NCI-H524 treated with DMSO at 0.1 percent for 48 hours (cell line): ENCODE measurements around the gene PSME4.
"Not testable (repeated sequence)": the region's sequence is repeated elsewhere in the genome, so short reads cannot be mapped to it uniquely, and the experiment has no call there.

Source experiments
- DNase-seq: peaks from one replicate; lab custom pipeline; 2025; lab: John Stamatoyannopoulos, UW

Gene PSME4

DNA sequence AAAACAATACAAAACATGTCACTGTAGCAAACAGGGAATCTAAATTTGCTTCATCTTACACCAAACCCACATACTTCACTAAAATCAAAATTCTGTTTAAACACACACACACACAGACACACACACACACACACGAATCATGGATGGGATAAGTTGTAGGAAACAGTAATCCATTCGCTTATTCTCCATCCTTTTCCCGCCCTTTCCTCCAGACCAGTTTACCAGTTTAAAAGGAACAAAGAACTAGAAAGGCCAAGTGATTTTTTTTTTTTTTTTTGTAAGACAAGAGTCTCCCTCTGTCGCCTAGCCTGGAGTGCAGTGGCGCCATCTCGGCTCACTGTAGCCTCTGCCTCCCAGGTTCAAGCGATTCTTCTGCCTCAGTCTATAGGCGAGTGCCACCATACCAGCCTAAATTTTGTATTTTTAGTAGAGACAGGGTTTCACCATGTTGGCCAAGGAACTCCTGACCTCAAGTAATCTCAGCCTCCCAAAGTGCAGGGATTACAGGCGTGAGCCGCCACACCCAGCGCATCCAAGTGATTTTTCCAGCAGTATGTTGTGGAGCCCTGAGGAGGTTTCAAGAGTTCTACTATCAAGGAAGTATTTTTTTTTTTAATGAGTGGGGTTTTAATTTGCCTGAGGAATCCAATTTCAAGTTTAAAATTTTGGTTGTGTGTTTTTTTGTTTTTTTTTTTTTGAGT, 5.7 kb downstream of the PSME4 start:
- DNase-seq = no peak

DNA sequence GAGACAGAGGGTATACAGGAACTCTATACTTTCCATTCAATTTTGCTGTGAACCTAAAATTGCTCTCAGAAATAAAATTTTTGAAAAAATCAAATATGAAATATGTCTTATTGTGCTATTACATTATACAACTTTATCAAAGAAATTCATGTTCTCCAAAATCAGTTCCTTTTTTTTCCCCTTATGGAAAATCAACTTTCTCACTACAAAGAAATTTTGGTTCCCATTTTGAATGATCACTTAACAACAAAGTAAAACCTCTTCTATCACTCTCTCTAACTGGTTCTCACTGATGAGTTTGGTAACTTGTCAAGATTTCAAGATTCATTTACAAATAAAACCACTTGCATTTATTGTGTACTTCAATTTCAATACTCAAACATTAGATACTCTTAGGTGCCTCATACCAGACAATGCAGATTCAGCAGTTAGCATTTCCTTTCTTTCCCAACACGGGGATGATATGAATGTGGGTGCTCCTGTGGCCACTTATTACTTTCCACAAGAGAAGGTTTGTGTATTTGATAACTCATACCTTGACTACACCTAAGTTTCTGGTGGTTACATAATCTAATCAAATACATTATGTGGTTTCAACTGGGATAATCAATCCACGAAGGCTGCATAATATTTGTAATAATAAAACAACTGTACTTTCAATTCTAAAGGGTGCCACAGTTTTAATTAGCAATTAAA, 6.4 kb downstream of the PSME4 start:
- DNase-seq = no peak

DNA sequence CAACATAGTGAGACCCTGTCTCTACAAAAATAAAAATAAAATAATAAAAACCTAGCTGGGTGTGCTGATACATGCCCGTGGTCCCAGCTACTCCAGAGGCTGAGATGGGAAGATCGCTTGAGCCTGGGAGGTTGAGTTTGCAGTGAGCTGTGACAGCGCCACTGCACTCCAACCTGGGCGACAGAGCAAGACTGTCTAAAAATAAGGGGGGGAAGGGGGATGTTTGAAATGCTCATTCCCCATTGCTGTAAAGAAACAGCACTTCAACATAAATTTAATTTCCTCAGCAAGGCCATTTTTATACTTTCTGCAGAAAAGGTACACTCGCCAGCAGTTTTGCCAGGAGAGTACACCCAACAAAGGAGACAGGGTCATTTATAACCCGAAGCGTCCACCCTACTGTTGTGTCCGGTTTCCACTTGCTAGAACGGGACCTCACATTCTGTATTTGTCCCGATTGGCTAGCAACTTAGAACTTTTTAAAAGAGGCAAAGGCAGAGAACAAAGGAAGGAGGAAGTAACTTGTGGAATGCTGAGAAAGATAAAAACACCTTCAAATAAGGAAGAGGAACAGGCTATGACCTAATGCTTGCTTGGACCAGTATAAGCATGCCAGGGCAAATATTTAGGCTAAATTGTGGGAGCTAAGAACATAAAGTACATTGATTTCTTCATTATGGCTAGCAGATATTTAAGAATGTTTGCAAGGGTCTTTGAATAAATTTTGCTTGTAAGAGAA, 9.1 kb downstream of the PSME4 start:
- DNase-seq = not testable (repeated sequence)

DNA sequence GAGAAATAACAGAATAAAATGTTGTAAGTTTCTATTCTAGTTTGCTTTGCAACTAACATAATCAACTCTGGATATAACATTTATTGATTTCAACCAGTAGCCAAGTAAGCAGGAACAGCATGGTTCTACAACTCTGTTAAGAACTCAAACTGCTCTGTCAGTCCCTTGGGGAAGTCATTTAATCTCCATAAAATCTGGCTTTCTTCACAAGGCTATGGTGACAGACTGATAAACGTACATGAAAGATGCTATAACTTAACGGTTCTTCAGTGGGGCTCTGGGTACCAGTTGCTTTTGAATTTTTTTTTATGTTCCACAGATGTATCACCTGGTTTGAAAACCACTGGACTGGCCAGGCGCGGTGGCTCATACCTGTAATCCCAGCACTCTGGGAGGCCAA, 10.3 kb downstream of the PSME4 start:
- no peak for DNase-seq

DNA sequence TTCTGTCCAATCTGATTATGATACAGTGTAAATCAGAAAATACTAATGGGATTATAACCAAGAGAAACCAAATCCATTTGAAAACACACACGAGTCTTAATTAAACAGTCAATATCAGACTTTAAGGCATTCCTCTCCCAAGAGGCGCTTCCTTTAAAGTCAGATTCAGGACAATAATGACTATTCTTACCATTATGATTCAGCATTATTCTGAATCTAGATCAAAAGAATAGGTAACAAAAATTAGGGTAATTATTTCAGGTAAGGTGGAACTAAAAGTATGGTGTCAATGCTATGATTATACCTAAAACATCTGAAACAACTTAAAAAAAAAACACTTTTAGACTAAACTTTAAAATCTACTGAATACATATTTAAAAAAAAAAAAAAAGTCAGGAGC, 12.3 kb downstream of the PSME4 start:
- DNase-seq = no peak

DNA sequence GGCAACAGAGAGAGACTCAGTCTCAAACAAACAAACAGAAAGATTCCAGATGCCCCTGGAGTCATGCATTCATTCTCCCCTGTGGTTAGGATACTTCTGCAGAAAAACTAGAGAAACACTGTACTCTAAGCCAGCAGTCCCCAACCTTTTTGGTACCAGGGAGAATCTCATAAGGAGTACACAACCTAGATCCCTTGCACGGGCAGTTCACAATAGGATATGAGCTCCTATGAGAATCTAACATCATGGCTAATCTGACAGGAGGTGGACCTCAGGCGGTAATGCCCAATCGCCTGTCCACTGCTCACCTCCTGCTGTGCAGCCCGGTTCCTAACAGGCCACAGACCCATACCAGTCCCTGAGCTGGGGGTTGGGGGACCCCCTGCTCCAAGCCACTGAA, 18.3 kb downstream of the PSME4 start:
- DNase-seq = no peak

DNA sequence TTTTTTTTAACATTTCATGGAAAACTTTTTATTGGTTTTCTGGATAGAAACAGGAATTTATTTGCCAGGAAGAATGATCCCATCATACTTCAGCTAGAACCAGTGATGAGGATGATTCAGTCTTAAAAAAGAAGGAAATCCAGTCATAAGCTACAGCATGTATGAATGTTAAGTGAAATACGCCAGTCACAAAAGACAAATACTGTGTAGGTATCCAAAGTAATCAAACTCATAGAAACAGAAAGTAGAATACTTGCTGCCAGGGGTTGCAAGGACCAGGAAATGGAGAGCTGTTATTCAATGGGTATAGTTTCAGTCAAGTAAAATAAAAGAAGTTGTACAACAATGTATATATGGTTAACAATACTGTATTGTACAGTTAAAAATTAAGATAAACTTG, 21.3 kb downstream of the PSME4 start:
- DNase-seq = no peak

DNA sequence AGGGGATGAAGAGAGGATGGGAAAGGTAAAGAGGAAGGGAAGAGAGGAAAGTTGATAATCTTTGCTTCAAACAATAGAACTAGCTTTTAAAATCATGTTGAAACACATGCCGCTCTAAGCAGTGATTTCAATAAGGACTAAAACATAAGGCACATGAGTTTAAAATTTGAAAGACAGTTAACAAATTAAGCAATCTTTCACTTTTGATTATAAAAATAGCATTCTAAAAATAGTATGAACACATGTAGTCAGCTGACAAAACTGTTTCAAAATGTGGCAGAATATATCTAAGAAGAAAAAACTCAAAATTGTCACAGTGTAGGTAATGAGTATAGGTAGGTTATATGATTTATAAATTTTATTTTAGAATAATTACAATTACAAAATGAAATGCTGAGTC, 25.3 kb downstream of the PSME4 start:
- DNase-seq = no peak

DNA sequence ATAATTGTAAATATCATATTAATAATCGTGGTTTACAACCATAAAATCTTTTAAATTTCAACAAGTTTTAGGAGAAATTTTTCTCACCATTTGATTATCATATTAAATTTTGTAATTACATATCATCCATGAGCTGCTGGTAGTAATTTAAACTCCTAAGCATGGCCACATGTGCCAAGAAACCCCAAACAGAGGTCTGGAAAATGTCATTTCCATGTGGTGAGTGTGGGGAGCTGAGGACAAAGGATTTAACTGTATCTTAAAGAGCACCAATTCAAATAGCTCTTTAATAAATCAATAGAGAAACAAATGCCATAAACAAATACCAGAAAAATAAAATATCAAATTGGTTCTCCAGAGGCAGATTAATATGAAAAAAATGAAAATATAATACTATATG, 26.3 kb downstream of the PSME4 start:
- DNase-seq = no peak

DNA sequence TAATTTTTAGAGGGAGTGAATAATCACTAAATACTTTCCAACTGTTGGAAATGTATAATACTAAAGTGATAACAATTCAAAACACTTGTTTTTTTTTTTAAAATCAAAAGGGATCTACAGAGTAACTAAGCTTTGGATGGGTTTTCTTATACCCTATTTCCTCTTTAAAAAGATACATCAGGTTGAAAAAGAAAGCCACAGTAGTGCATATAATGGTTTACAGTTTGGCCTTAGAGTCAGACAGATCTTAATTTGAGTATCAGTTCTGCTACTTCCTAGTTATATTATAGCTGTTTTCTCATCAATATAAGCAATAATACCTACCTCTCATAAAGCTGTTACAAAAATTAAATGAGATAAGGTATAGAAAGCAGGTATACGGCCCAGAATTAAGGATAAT, 28.5 kb downstream of the PSME4 start:
- DNase-seq = no peak

DNA sequence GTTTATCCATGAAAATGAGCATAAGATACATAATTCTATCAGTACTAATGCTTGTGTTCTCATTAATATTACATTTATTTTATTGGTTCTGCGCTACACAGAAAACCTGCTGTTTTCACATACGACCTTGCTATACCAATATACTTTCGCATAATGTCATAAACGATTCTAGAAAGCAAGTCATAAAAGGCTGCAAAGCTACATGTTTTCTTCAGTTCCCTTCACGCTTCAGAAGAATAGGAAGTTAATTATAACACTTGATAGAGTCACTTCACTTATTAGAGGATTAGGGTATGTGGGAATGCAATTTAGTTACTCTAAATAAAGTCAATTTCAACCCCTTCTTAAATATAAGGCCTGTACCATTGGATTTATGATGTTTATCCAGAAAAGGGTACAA, 29.0 kb downstream of the PSME4 start:
- DNase-seq = no peak

DNA sequence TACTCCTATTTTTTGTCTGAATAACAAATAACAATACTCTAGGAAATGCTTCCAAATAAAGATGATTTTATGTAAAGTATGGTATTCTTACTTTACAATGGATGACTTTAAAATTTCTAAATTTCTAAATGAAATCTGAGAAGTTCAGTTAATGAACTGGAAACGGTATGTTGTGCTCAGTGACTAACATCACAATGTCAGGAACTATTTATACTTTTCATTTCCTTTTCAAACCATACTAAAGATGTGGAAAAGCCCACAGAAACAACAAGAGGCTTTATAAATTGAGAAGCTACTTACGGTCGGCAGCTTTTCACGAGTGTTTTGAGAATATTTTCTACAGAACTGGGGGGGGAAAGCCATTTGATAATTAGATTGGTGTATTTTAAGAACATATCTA, 31.1 kb downstream of the PSME4 start:
- DNase-seq = no peak

DNA sequence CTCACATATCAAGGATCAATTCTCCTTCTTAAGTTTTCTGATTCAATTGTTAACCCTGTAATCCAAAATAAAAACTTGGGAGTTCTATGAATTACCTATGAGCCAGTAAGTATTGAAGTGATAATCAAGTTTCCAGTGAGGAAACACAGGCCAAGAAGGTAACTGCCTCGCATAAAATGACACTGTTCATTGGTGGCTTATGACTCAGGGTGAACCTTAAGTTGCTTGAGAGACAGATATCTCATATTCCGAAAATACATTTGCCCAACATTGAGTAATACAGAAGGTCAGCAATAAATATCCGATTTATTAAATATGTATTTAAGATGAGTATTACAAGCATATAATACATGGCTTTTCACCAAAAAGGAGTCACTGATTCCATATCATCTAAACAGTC, 31.9 kb downstream of the PSME4 start:
- no peak for DNase-seq

DNA sequence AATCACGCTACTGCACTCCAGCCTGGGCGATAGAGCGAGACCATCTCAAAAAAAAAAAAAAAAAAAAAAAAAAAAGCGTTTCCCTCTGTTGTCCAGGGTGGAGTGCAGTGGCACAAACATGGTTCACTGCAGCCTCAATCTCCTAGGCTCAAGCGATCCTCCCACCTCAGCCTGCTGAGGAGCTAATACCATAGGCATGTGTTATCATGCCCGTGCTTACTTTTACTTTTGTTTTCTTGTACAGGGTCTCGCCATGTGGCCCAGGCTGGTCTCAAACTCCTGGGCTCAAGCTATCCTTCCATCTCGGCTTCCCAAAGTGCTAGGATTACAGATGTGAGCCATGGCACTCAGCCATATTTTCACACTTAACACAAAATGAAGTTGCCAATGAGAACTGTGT, 37.5 kb downstream of the PSME4 start:
- DNase-seq = no peak

DNA sequence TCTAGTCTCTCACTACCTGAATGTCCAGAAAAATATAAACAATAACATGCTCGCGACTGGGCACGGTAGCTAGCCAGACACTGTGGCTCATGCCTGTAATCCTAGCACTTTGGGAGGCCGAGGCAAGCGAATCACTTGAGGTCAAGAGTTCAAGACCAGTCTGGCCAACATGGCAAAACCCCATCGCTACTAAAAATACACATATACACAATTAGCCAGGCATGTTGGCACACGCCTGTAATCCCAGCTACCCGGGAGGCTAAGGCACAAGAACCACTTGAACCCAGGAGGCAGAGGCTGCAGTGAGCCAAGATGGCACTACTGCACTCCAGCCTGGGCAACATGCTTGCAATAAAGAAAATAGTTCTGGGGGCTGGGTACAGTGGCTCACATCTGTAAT, 44.5 kb downstream of the PSME4 start:
- DNase-seq = not testable (repeated sequence)

DNA sequence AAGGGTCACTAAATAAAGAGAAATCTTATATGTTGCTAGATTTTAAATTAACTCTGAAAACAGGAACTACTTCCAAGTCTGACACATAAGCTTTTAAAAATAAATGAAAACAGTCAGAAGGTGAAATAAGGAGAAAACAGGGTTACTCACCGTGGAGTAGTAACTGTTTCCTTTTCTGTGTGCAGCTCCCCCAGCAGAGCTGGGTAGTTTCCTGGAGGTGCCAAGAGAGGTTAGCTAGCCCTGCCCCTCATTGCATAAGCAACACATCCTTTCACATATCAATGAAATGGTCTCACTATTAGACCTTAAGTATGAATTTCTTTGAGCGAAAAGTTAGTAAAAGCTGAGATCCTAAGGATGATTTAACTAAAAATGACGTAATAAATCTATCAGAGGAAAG, 57.1 kb downstream of the PSME4 start:
- no peak for DNase-seq

DNA sequence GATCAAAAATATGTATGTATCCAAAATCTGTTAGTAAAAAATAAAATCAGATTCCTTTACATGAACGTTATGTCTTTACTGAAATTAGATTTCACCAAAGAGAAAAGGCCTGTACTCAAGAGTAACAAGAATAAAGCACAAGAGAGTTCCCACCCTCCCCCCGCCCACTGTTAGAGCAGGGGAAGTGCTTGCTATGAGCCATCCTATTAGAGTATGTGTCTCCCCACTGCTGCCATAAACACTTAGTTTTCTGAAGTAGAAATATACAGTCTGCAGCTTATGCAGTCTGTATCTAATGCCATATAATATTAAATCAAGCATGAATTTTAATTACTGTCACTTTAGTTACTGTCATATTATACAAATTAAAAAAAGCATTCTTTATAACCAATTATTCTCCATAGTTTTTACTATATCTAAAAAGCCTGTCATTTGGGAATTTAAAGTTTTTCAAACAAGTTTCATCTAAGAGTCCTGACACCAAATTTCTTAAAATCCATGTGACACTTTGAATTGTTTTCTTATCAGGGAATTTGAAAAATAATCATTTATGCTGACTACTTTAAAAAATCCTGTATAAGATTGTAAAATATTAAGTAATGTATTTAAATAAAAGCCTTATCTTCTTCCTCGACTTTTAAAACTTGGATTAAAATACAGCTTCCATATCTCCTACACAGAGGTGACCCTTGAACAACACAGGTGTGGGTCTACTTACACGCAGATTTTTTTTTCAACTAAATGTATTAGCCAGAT, 59.2 kb downstream of the PSME4 start:
- no peak for DNase-seq

DNA sequence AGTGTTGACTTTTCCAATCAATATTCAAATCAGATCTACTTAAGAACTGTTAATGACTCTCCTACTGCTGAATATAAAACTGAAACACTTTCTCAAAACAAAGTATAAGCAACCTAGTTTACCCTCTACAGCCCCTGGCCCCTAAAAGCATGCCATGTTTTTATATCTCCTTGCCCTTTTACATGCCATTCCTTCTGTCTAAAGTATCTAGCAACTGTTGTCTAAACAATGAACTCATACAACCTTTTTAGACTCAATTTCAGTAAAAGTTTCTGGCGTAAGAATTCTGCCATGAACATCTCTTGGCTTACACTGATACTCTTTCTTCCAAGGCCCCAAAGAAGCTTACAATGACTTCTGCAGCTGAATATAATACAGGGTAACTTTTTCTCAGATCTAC, 63.2 kb downstream of the PSME4 start:
- DNase-seq = no peak

DNA sequence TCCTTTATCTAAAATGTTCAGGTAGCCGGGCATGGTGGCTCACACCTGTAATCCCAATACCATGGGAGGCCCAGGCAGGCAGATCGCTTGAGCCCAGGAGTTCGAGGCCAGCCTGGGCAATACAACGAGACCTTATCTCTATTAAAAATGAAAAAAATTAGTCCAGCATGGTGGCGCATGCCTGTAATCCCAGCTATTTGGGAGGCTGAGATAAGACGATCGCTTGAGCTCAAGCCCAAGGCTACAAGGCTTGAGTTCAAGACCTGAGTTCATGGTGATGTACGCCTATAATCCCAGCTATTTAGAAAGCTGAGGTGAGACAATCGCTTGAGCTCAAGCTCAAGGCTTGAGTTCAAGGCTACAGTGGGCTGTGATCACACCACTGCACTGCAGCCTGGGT, 65.4 kb downstream of the PSME4 start:
- no peak for DNase-seq

DNA sequence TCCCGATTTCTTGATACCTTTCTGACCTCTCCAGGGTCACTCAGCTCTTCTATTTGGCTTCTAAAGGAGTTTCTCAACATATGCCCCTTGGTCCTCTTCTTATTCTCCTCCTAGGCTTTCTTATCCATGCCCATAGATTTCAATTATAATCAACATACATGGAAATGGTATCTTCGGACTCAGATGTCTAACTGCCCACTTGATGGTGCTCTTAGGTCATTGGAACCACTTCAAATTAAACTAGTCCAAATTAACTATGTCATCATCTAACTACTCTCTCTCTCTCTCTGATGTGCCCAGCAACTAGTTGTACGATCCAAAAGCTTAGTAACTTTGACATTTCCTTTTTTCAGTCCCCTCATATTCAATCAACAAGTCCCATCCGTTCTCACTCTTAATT, 67.8 kb downstream of the PSME4 start:
- no peak for DNase-seq

DNA sequence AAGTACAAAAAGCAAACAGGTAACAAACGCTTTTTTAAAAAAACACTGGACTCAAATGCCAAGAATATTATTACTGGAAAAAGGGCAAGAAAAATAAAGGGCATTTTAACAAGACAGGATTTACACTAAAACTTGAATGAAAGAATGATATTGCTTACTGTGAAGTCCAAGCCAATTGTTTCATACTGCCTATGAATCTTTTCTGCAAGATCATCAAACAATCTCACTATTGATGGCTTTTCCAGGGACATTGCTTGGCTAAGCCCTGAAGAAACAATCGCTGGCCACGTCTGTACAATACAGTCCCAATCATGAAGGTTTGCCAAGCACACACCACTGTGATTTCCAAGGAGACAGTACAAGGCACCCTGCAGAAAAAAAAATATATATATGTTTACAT, 69.6 kb downstream of the PSME4 start:
- DNase-seq = no peak

DNA sequence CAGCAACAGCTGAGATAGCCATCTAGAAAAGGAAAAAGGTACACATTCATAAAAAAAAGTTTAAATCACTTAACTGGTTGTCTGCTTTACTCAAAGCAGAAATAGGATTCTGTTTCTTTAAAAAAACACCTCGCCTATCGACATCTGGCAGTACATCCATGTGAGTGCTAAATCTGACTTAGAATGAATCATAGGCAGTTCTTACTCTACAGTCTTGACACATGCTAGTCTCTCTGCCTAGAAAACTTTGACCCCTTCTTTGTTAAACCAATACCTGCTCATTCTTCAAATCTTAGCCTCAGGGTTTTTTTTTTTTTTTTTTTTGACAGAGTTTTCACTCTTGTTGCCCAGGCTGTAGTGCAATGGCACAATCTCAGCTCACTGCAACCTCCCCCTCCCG, 73.9 kb downstream of the PSME4 start:
- DNase-seq = no peak
